ENCODE data around the gene FOXP1. TPM values are rescaled to one million over a fixed set of nuclear protein-coding genes. Genes with fewer than 3 reads are reported as not detected.

Gene FOXP1
- total RNA-seq, 1 experiment from 2014 or later: 75.3 TPM

DNA sequence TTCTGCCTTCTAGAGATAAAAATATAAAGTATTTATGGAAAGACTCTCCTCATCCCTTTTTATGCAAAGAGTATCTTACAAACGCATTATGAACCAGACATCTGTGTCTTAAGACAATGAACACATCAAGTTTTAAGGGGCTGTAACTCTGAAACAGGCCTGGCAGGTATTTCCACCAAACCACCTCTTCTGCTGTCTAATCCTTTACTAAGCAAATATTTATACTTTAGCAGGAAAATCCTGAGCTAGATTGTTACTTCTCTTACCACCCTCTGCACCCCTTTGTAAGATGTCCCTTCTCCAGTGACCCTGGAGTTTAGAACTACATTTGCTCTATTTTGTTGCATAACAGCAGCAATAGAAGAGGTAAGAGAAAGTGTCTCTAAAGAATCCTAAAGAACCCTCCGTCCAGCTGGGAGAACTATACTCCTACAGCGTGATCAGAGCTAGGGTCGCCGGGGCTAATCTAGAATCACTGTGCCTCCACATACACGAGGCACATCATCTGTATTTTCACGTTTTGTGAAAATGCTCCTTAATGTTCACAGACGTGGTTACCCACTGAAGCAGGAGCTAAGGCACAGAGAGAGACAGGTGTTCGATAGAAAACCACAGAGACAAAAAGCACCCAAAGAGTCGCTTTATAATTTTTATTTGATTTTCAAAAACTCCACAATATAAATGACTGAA, 129.6 kb downstream of the FOXP1 start:
- Mint-ChIP-seq H3K36me3 (ENCODE audit: insufficient read depth in 1 of 3, low read depth in 3 of 3) (no peaks in the 10 kb centered on the region), H3K9me3 (no peaks in the 10 kb centered on the region), H3K4me3 (no peak overlapping the region), H3K27ac (no peak overlapping the region), H3K4me1 (peaks cover 26 to 50% of the 10 kb centered on the region in 2 experiments), H3K27me3 (ENCODE audit: low read depth) (no peaks in the 10 kb centered on the region)
- H3K27me3 ChIP-seq (ENCODE audit: insufficient read depth, low read length): no peaks in the 10 kb centered on the region
- H3K23me2 ChIP-seq (ENCODE audit: insufficient read length, low read depth, low read length, poor library complexity, severe bottlenecking): no peaks in the 10 kb centered on the region
- H2BK20ac ChIP-seq (ENCODE audit: low read depth, low read length, poor library complexity, severe bottlenecking): no peak overlapping the region
- no peaks in the 10 kb centered on the region for H4K20me1 ChIP-seq (ENCODE audit: control insufficient read depth, insufficient read depth, insufficient read length)
- H3K4me1 ChIP-seq (ENCODE audit: insufficient read depth, low read length): peaks cover 7% of the 10 kb centered on the region; the same call in 1 of the 2 replicates
- no peak overlapping the region for H4K91ac ChIP-seq (ENCODE audit: insufficient read length, low read depth, low read length)
- no peak overlapping the region; the same call in 1 of the 2 replicates for H3K14ac ChIP-seq (ENCODE audit: insufficient read depth, low read length)
- H3K23ac ChIP-seq (ENCODE audit: insufficient read length, low read depth, low read length): no peak overlapping the region
- H3K9me3 ChIP-seq (ENCODE audit: control insufficient read depth, low read depth, low read length): no peaks in the 10 kb centered on the region
- H2AK5ac ChIP-seq (ENCODE audit: insufficient read length, low read length): no peak overlapping the region
- H2BK15ac ChIP-seq (ENCODE audit: low read depth, low read length): no peak overlapping the region
- H3K27ac ChIP-seq (ENCODE audit: insufficient read length, low read depth, low read length): no peak overlapping the region
- H3K9ac ChIP-seq (ENCODE audit: extremely low read depth, insufficient read length, low read length): no peak overlapping the region
- no peak overlapping the region for H3K4me2 ChIP-seq (ENCODE audit: insufficient read depth, insufficient read length, low read length)
- no peak overlapping the region for H2AFZ ChIP-seq (ENCODE audit: low read length)
- no peaks in the 10 kb centered on the region for H3K79me1 ChIP-seq (ENCODE audit: insufficient read depth, low read depth, low read length, poor library complexity, severe bottlenecking)
- no peaks in the 10 kb centered on the region for H3K79me2 ChIP-seq (ENCODE audit: insufficient read depth, low read length)
- no peak overlapping the region for H2BK5ac ChIP-seq (ENCODE audit: insufficient read length, low read length)
- H3K4ac ChIP-seq (ENCODE audit: low read depth, low read length): no peak overlapping the region
- TF ChIP-seq CTCF (conservative IDR thresholded peaks at IDR 0.05): no peak
- H4K5ac ChIP-seq (ENCODE audit: insufficient read length, low read depth, low read length): no peak overlapping the region
- H2BK12ac ChIP-seq (ENCODE audit: insufficient read length, low read depth, low read length): no peak overlapping the region
- H2BK120ac ChIP-seq (ENCODE audit: low read depth, low read length, poor library complexity, severe bottlenecking): no peak overlapping the region
- no peak overlapping the region for H4K8ac ChIP-seq (replicated peaks; ENCODE audit: insufficient read length, low read depth, low read length)
- DNase-seq: no peak
- no peak overlapping the region for H3T11ph ChIP-seq (ENCODE audit: low read length)
- H3K56ac ChIP-seq (ENCODE audit: insufficient read length, low read depth, low read length): no peak overlapping the region
- no peak overlapping the region for H3K18ac ChIP-seq (ENCODE audit: insufficient read length, low read depth, low read length)
- WGBS (ENCODE audit: extremely low coverage, insufficient read length, low lambda C conversion rate): no CpG with 5 or more reads among the region's 10 CpGs

All from H9 (cell line).